Neuronal stem cell (in vitro differentiated cells): Measurements from ENCODE around the gene CCDC102B.

Source experiments
- DNase-seq: peaks from one replicate; pipeline ENCODE4 v3.0.0-alpha.2; 2013; ENCODE audit warnings: low spot score
- H2AFZ ChIP-seq: one replicate; pipeline ENCODE4 v1.6.1; 2013; ENCODE audit warnings: mild to moderate bottlenecking, low read length, inconsistent platforms
- H2AK5ac ChIP-seq: 2 replicates; pipeline ENCODE4 v1.6.1; 2013; ENCODE audit warnings: low read depth, mild to moderate bottlenecking, inconsistent platforms, low read length, moderate library complexity, mixed read lengths
- H2BK120ac ChIP-seq: 2 replicates; pipeline ENCODE4 v1.6.1; 2013; ENCODE audit warnings: low read depth, mild to moderate bottlenecking, inconsistent platforms, low read length, moderate library complexity, mixed read lengths
- H2BK12ac ChIP-seq: one replicate; pipeline ENCODE4 v1.6.1; 2013; ENCODE audit warnings: low read length, inconsistent platforms
- H2BK15ac ChIP-seq: 2 replicates; pipeline ENCODE4 v1.6.1; 2013; ENCODE audit warnings: mild to moderate bottlenecking, low read length, inconsistent platforms, mixed read lengths
- H2BK5ac ChIP-seq: one replicate; pipeline ENCODE4 v1.6.1; 2013; ENCODE audit warnings: inconsistent platforms, mild to moderate bottlenecking, low read length, moderate library complexity
- H3K14ac ChIP-seq: one replicate; pipeline ENCODE4 v1.6.1; 2013; ENCODE audit warnings: low read length, inconsistent platforms
- H3K18ac ChIP-seq: 2 replicates; pipeline ENCODE4 v1.6.1; 2013; ENCODE audit warnings: low read length, inconsistent platforms
- H3K23ac ChIP-seq: 2 replicates; pipeline ENCODE4 v1.6.1; 2013; ENCODE audit warnings: low read depth, mild to moderate bottlenecking, mixed read lengths, low read length, inconsistent platforms; ENCODE audit not compliant: poor library complexity
- H3K27ac ChIP-seq: replicated peaks from 3 replicates; pipeline ENCODE4 v1.5.1; 2013; ENCODE audit warnings: low read length, inconsistent platforms
- H3K27me3 ChIP-seq, 3 experiments: 2 replicates each; pipeline ENCODE4 v1.6.1; 2013; ENCODE audit warnings: low read length in 3 of 3, mild to moderate bottlenecking in 2 of 3, inconsistent platforms in 1 of 3, low read depth in 1 of 3, mixed read lengths in 1 of 3, moderate library complexity in 1 of 3; ENCODE audit not compliant: control insufficient read depth in 3 of 3, insufficient read depth in 3 of 3
- H3K36me3 ChIP-seq, 2 donors: replicated peaks in 1 of 2; 2 replicates each; pipeline ENCODE4 v1.6.1; 2013; ENCODE audit warnings: low read length in 2 of 2; ENCODE audit not compliant: control insufficient read depth in 2 of 2, insufficient read depth in 2 of 2
- H3K4ac ChIP-seq: 2 replicates; pipeline ENCODE4 v1.6.1; 2013; ENCODE audit warnings: inconsistent platforms, mild to moderate bottlenecking, low read length, moderate library complexity
- H3K4me1 ChIP-seq, 2 donors: 1 replicate in 1 of 2; 2 replicates in 1 of 2; pipeline ENCODE4 v1.6.1; 2013; ENCODE audit warnings: low read length in 2 of 2, low read depth in 1 of 2; ENCODE audit not compliant: control insufficient read depth in 2 of 2, insufficient read depth in 1 of 2
- H3K4me2 ChIP-seq: one replicate; pipeline ENCODE4 v1.6.1; 2013; ENCODE audit warnings: mild to moderate bottlenecking, low read length, inconsistent platforms; ENCODE audit not compliant: insufficient read depth, poor library complexity, severe bottlenecking
- H3K4me3 ChIP-seq, 2 donors: 2 replicates each; pipeline ENCODE4 v1.5.1; 2013; ENCODE audit warnings: low read length in 2 of 2, mild to moderate bottlenecking in 2 of 2, inconsistent platforms in 1 of 2, moderate library complexity in 1 of 2
- H3K79me1 ChIP-seq: one replicate; pipeline ENCODE4 v1.6.1; 2013; ENCODE audit warnings: low read depth, mild to moderate bottlenecking, inconsistent platforms, low read length, moderate library complexity
- H3K9ac ChIP-seq: one replicate; pipeline ENCODE4 v1.6.1; 2013; ENCODE audit warnings: mild to moderate bottlenecking, low read depth, low read length, inconsistent platforms; ENCODE audit not compliant: poor library complexity
- H3K9me3 ChIP-seq, 2 donors: replicated peaks in 1 of 2; 2 replicates each; pipeline versions ENCODE3 to v1.6.1; 2013; ENCODE audit warnings: low read length in 2 of 2, mild to moderate bottlenecking in 2 of 2, inconsistent platforms in 1 of 2, low read depth in 1 of 2, mixed read lengths in 1 of 2, moderate library complexity in 1 of 2; ENCODE audit not compliant: control insufficient read depth in 2 of 2, insufficient read depth in 1 of 2
- H4K8ac ChIP-seq: one replicate; pipeline ENCODE4 v1.6.1; 2013; ENCODE audit warnings: low read depth, mild to moderate bottlenecking, inconsistent platforms, low read length, moderate library complexity
- H4K91ac ChIP-seq: one replicate; pipeline ENCODE4 v1.6.1; 2013; ENCODE audit warnings: low read length, low read depth, mild to moderate bottlenecking, inconsistent platforms; ENCODE audit not compliant: poor library complexity
- WGBS, 2 donors: extraction: QIAGEN DNeasy Blood & Tissue Kit; methylation state at CpG; one replicate each; pipeline ENCODE4 v1.1.7; 2013; ENCODE audit warnings: missing lambda C conversion rate in 2 of 2, mixed read lengths in 1 of 2; ENCODE audit not compliant: insufficient read length in 2 of 2, insufficient replicate concordance in 1 of 2; ENCODE audit errors: extremely low coverage in 2 of 2; 5-methylcytosine and 5-hydroxymethylcytosine counted together

CCDC102B gene

DNA sequence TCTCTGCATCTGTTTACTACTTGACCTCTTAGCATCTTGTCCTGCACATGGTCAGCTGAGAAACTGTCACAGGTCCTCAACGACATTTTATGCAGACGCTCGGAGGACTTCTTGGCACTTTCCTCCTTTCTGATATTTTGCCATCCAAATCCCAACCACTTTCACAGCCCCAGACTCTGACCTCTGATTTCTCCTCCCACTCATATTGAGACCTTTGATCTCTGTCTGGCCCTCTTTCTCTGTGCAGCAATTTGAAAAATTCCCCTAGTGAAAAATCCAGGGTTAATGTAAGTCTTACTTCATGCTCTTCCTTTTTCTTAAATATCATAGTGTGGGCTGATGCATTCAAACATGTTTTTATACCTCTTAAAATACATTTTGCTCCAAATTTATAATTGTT is 273.8 kb downstream of the CCDC102B start:
- no peaks in the 10 kb centered on the region for H3K36me3 ChIP-seq
- no peak overlapping the region for H2AFZ ChIP-seq
- no peak overlapping the region for H2BK15ac ChIP-seq
- H4K8ac ChIP-seq, result no peak overlapping the region
- H2AK5ac ChIP-seq, result no peak overlapping the region
- H3K27me3 ChIP-seq, result no peaks in the 10 kb centered on the region
- DNase-seq, result no peak
- H3K4me3 ChIP-seq, result no peak overlapping the region
- no peak overlapping the region for H2BK120ac ChIP-seq
- H3K4me2 ChIP-seq, result no peak overlapping the region
- no peak overlapping the region for H4K91ac ChIP-seq
- H3K9me3 ChIP-seq, result no peaks in the 10 kb centered on the region
- H3K79me1 ChIP-seq, result no peaks in the 10 kb centered on the region
- no peak overlapping the region for H3K9ac ChIP-seq
- no peak overlapping the region for H3K23ac ChIP-seq
- no peaks in the 10 kb centered on the region for H3K4me1 ChIP-seq
- H2BK12ac ChIP-seq, result no peak overlapping the region
- no peak overlapping the region for H3K18ac ChIP-seq
- no peak overlapping the region for H3K27ac ChIP-seq
- H2BK5ac ChIP-seq, result no peak overlapping the region
- H3K14ac ChIP-seq, result no peak overlapping the region
- H3K4ac ChIP-seq, result no peak overlapping the region
- WGBS, 2 donors, result no CpG with 5 or more reads among the region's 3 CpGs

DNA sequence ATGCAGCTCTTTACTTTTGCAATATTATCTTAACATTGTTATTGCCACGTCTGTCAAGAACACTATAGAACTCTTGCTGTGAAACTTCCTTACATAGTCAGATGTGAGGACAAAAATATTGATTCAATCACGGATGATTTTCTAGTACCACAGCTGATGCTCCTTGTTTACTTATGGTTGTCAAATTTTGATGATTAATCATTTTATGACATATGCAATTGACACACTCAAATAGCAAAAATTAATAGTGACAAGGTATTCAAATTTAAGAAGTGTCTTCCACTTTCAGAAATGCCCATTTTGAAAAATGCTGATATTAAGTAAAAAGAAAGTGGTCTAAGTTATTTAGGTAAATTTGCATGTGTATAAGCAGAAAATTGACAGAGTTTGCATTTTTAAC is 284.0 kb downstream of the CCDC102B start:
- no peak overlapping the region for H3K4ac ChIP-seq
- no peak overlapping the region for H3K27ac ChIP-seq
- no peak for DNase-seq
- no peak overlapping the region for H3K9ac ChIP-seq
- H2BK12ac ChIP-seq, result no peak overlapping the region
- no peak overlapping the region for H2BK15ac ChIP-seq
- no peaks in the 10 kb centered on the region for H3K9me3 ChIP-seq
- no peak overlapping the region for H4K91ac ChIP-seq
- H3K18ac ChIP-seq, result no peak overlapping the region
- H2AFZ ChIP-seq, result no peak overlapping the region
- H4K8ac ChIP-seq, result no peak overlapping the region
- no peak overlapping the region for H2BK5ac ChIP-seq
- no peak overlapping the region for H3K23ac ChIP-seq
- no peak overlapping the region for H2BK120ac ChIP-seq
- no peak overlapping the region for H3K14ac ChIP-seq
- no peak overlapping the region for H2AK5ac ChIP-seq
- H3K4me3 ChIP-seq, result no peak overlapping the region
- H3K4me1 ChIP-seq, result no peaks in the 10 kb centered on the region
- H3K36me3 ChIP-seq, result no peaks in the 10 kb centered on the region
- WGBS, 2 donors, result no CpG with 5 or more reads among the region's 2 CpGs
- H3K4me2 ChIP-seq, result no peak overlapping the region
- no peaks in the 10 kb centered on the region for H3K79me1 ChIP-seq
- H3K27me3 ChIP-seq, result no peaks in the 10 kb centered on the region

DNA sequence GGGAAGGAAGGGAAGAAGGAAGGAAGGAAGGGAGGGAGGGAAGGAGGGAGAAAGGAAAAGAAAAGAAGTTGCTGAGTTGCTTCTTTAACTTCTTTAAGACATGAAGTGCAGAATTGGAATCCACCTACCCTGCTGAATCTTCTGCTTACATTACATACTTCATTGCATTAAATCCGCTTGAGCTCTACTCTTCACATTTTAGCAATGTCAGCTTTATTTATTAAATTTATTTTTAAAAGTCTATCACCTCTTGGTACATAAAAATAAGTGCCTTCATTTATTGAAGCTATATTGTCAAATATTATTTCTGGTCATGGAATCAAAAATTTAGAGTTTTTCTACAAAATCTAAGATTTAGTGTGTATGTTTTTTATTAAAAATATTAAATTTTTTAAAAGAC is 284.6 kb downstream of the CCDC102B start:
- Histone ChIP-seq H3K79me1 (no peaks in the 10 kb centered on the region), H3K4ac (no peak overlapping the region), H3K23ac (no peak overlapping the region), H3K36me3 (no peaks in the 10 kb centered on the region), H3K4me2 (no peak overlapping the region), H3K9me3 (no peaks in the 10 kb centered on the region), H2BK5ac (no peak overlapping the region), H3K14ac (no peak overlapping the region), H4K91ac (no peak overlapping the region), H2BK12ac (no peak overlapping the region), H3K27ac (no peak overlapping the region), H3K18ac (no peak overlapping the region), H2BK15ac (no peak overlapping the region), H3K27me3 (no peaks in the 10 kb centered on the region), H3K9ac (no peak overlapping the region), H3K4me3 (no peak overlapping the region), H2AFZ (no peak overlapping the region), H4K8ac (no peak overlapping the region), H3K4me1 (no peaks in the 10 kb centered on the region), H2BK120ac (no peak overlapping the region), H2AK5ac (no peak overlapping the region)
- no CpG with 5 or more reads among the region's 1 CpG for WGBS, 2 donors
- no peak for DNase-seq

DNA sequence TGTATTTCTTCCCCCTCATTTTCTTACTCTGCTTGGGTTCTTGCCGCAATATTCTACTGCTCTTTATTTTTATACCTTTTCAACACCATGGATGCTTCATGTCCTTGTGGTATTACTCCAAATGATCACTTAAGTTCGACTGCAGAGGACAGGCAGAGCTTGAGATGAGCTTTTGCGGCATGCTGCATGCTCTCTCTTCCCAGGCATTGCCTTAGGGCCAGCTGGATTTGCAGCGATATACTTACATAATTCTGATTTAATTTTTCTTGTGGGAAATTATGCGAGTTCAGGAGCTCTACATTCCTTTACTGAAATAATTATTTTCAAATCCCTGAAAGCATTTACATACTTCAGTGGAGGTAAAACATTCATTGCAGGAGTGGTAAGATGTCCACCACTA is 288.1 kb downstream of the CCDC102B start:
- H3K23ac ChIP-seq, result no peak overlapping the region
- H2BK15ac ChIP-seq, result no peak overlapping the region
- H3K27ac ChIP-seq, result no peak overlapping the region
- no peak for DNase-seq
- H2BK120ac ChIP-seq, result no peak overlapping the region
- no peaks in the 10 kb centered on the region for H3K79me1 ChIP-seq
- no peak overlapping the region for H2BK5ac ChIP-seq
- no peak overlapping the region for H3K9ac ChIP-seq
- no peaks in the 10 kb centered on the region for H3K4me1 ChIP-seq
- no peaks in the 10 kb centered on the region for H3K9me3 ChIP-seq
- no peak overlapping the region for H2AFZ ChIP-seq
- no peaks in the 10 kb centered on the region for H3K27me3 ChIP-seq
- no peak overlapping the region for H3K4me2 ChIP-seq
- H3K14ac ChIP-seq, result no peak overlapping the region
- no peak overlapping the region for H2BK12ac ChIP-seq
- no peak overlapping the region for H4K8ac ChIP-seq
- no peaks in the 10 kb centered on the region for H3K36me3 ChIP-seq
- no peak overlapping the region for H3K18ac ChIP-seq
- no peak overlapping the region for H3K4ac ChIP-seq
- H4K91ac ChIP-seq, result no peak overlapping the region
- no peak overlapping the region for H2AK5ac ChIP-seq
- H3K4me3 ChIP-seq, result no peak overlapping the region
- no CpG with 5 or more reads among the region's 5 CpGs for WGBS, 2 donors
